Fibroblast of gingiva (primary cell): ENCODE measurements around the gene GTF2F2.
"Not testable (repeated sequence)": the region's sequence is repeated elsewhere in the genome, so short reads cannot be mapped to it uniquely, and the experiment has no call there.

ENCODE experiments used
- DNase-seq: peaks from one replicate; pipeline ENCODE4 v3.0.0-alpha.2; 2011; ENCODE audit warnings: low read depth

GTF2F2 gene

GRCh38 chr13:45180303-45180702 lies 60.0 kb downstream of the GTF2F2 start:
- no peak for DNase-seq

DNA sequence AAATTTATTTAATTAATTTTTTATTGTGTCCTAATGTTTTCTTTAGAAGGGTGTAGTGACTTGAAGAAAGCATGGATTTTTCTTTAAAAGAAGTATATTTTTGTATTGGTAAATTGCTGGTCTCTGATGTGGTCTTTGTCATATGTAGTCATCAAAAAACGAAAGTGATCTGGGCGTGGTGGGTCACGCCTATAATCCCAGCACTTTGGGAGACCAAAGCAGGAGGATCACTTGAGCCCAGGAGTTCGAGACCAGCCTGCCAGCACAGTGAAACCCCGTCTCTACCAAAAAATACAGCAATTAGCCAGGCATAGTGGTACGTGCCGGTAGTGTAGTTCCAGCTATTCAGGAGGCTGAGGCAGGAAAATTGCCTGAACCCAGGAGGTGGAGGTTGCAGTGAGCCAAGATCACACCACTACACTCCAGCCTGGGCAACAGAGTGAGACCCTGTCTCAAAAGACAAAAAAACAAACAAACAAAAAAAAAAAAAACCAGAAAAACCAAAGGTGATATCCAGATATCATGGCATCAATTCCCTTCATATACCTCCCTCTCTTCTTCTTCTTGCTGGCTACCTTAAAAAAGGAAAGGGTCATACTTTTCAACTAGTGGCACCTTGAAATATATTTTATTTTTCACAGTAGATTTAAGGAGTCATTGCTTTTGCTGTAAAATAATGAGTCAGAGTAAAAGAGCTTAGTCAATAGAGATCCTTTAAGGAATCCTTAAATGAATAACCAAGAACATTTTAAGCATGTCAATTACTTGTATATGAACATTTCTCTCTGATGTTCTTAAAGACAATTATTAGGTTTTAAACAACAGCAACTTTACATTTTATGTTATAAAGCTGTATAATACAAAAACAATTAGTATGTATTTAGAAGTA lies 60.6 kb downstream of the GTF2F2 start:
- DNase-seq, result no peak

- DNase-seq, result no peak
Measured at GRCh38 chr13:45184693-45185092, 64.4 kb downstream of the GTF2F2 start.

- peak; percentile 27 for DNase-seq
Measured at GRCh38 chr13:45185286-45185685, 65.0 kb downstream of the GTF2F2 start.

DNA sequence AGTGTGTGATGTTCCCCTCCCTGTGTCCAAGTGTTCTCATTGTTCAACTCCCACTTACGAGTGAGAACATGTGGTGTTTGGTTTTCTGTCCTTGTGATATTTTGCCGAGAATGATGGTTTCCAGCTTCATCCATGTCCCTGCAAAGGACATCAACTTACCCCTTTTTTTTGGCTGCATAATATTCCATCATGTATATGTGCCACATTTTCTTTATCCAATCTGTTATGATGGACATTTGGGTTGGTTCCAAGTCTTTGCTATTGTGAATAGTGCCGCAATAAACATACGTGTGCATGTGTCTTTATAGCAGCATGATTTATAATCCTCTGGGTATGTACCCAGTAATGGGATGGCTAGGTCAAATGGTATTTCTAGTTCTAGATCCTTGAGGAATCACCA lies 68.8 kb downstream of the GTF2F2 start:
- DNase-seq, result not testable (repeated sequence)

DNA sequence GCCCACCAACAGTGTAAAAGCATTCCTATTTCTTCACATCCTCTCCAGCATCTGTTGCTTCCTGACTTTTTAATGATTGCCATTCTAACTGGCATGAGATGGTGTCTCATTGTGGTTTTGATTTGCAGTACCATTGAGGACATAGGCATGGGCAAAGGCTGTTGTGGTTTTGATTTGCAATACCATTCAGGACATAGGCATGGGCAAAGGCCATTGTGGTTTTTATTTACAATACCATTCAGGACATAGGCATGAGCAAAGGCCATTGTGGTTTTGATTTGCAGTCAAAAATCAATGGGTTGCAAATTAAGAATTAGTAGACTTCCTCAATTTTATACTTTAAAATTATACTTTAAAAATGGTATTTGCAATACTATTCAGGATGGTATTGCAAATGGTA lies 69.2 kb downstream of the GTF2F2 start:
- peak; percentile 99 for DNase-seq

DNA sequence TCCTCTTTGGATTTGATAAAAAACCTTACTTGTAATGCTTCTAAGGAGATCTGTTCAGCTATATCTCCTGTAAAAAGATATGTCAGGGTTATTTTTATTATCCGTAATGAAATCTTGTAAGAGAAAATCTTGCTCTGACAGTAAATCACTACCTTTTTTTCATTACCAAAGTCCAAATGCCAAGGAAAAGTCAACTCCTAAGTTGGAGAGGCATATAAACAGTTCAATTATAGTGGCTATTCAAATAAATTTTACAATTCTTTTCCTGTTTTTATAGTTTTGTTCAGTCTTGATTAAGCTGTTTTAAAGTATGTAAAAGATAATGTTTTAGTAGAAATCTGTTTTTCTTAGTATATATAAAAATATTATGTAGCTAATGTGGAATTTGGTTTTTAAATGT lies 71.6 kb downstream of the GTF2F2 start:
- DNase-seq, result no peak

DNA sequence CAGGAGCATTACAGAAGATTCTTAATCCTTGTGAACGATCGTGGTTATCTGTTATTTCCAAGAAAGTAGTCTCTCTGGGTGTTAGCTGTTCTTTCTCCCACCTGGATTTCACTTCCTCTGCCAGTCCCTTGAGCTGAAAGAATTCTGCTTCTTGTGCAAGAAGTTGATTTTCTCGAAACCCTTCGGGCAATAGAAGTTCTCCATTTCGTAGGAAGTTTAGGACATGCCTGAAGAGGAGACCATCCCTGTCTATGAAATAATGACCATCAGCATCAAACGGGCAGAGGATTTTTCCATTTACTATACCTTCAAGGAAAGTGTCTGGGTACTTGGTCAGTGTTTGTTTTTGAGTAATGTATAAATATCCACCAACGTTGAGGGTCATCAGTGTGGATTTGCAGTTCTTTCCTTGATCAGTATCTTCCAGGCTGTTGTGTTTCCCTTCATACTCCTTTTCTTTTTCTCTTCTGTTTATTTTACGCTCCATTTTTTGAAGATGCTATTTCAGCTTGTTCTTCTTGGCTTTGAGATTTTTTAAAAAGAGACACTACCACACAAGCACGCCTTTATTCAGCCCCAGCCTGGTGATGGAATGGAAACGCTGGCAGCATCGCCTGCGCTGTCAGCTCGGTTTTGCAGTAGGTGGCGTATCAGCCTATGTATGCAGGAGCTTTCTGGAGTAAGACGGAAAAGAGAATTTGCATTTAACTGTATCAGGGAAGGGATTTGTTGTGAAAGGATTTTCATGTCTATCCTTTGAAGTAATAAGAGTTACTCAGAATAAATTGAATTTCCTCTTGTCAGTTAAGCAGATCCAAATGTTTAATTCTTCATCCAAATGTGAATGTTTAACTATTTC lies 74.0 kb downstream of the GTF2F2 start:
- DNase-seq, result peak; percentile 80

GRCh38 chr13:45195421-45195820 lies 75.1 kb downstream of the GTF2F2 start:
- DNase-seq, result no peak

- DNase-seq, result no peak
Measured at GRCh38 chr13:45196096-45196495, 75.8 kb downstream of the GTF2F2 start.

- DNase-seq, result no peak
Measured at GRCh38 chr13:45196622-45197021, 76.3 kb downstream of the GTF2F2 start.

GRCh38 chr13:45198041-45198440 lies 77.7 kb downstream of the GTF2F2 start:
- DNase-seq, result no peak

- DNase-seq, result no peak
Measured at GRCh38 chr13:45198924-45199323, 78.6 kb downstream of the GTF2F2 start.

GRCh38 chr13:45199711-45200110 lies 79.4 kb downstream of the GTF2F2 start:
- no peak for DNase-seq

DNA sequence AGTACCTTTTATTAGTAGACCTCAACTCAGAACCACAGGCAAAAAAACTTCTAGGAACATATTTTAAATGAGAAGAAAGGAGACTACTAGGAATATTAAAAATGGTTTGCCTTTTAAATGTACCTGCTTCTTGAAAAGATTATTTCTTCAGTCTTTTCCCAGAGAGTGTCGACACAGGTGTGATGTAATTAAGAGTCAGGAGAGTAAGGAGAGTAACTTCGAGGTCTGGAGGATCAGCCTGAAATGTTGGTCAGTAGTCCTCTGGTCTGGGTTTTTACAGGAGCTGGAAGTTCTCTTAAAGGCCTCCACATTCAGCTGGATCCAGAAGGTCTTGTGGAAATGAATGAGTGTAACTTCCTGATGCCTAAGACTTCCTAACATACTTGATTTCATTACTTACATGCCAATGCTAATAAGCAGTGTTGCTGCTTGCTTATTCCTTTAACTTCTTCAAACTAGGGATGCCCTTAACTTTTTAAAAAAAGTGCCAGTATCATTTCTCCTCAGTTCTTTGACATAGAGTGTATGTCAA lies 80.5 kb downstream of the GTF2F2 start, which contains the start of gene KCTD4:
KCTD4 (minus strand) TSS at position 345 of the 532 bp plus-strand sequence. CDS start 6,478 bp downstream, outside the sequence.
- DNase-seq, result no peak

DNA sequence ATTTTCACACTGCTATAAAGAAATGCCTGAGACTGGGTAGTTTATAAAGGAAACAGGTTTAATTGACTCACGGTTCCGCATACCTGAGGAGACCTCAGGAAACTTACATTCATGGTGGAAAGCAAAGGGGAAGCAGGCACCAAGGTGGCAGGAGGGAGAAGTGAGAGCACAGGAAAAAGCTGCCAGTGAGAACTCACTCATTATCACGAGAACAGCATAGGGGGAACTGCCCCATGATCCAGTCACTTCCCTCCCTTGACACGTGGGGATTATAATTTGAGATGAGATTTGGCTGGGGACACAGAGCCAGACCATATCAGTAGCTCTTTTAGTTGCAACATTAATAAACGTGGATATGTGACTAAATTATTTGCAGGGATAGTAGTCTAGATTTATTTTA lies 84.8 kb downstream of the GTF2F2 start:
- no peak for DNase-seq

DNA sequence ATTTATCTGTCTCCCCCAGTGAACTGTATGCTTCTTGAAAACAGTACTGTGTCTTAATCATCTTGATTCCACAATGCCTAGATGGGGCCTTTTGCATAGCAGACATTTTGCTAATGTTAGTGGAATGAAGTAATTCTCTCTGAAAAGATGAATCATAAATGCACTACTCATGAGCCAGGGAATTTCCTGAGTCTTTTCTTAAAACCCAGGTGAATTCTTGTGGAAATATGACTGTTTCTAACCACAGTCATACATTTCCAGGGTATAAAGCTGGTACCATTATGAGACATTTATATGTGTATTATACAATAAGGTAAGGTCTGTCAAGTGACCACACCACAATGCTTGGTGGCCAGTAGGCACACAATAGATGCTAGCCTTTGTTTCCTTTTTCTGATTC lies 86.0 kb downstream of the GTF2F2 start:
- DNase-seq, result peak; percentile 71

- DNase-seq, result no peak
Measured at GRCh38 chr13:45207319-45207718, 87.0 kb downstream of the GTF2F2 start.

- DNase-seq, result no peak
Measured at GRCh38 chr13:45208132-45208531, 87.8 kb downstream of the GTF2F2 start.

DNA sequence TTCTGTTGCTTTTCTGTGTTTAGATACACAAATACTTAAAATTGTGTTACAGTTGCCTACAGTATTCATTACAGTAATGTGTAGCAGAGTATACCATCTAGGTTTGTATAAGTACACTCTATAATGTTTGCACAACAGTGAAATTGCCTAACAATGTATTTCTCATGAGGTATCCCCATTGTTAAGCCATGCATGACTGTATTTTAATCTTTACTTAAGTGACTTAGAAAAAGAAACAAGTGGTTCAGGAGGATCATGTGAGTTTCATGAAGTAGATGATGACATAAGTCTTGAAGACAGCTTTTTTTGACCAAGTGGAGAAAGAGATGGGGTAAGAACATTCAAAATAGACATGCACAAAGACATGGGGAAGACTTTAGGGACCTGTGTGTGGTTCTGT lies 88.9 kb downstream of the GTF2F2 start:
- peak; percentile 58 for DNase-seq

GRCh38 chr13:45215392-45216077 lies 95.2 kb downstream of the GTF2F2 start:
- DNase-seq, result no peak

GRCh38 chr13:45216193-45216592 lies 95.9 kb downstream of the GTF2F2 start:
- no peak for DNase-seq
